ENCODE data around the gene SUN2.
A peak's percentile ranks its signal among the peaks of the same experiment; 100 is the strongest.

SUN2 gene

GRCh38 chr22:38777087-38777671 lies 21.4 kb upstream of the SUN2 start:
- no peak for DNase-seq (ENCODE audit: low read depth)

GRCh38 chr22:38776086-38776485 lies 20.3 kb upstream of the SUN2 start:
- DNase-seq (ENCODE audit: low read depth): no peak

GRCh38 chr22:38775656-38776055 lies 19.9 kb upstream of the SUN2 start:
- DNase-seq (ENCODE audit: low read depth): no peak

- no peak for DNase-seq (ENCODE audit: low read depth)
Measured at GRCh38 chr22:38774496-38775166, 18.8 kb upstream of the SUN2 start.

GRCh38 chr22:38773363-38773946 lies 17.7 kb upstream of the SUN2 start:
- no peak for DNase-seq (ENCODE audit: low read depth)

GRCh38 chr22:38772623-38772873 lies 16.8 kb upstream of the SUN2 start:
- no peak for DNase-seq (ENCODE audit: low read depth)

- DNase-seq (ENCODE audit: low read depth): no peak
Measured at GRCh38 chr22:38770257-38770949, 14.6 kb upstream of the SUN2 start.

- DNase-seq (ENCODE audit: low read depth): no peak
Measured at GRCh38 chr22:38768036-38768435, 12.2 kb upstream of the SUN2 start.

- DNase-seq (ENCODE audit: low read depth): no peak
Measured at GRCh38 chr22:38767313-38767712, 11.5 kb upstream of the SUN2 start.

- DNase-seq (ENCODE audit: low read depth): no peak
Measured at GRCh38 chr22:38766076-38766777, 10.4 kb upstream of the SUN2 start.

GRCh38 chr22:38762551-38762983 lies 6.8 kb upstream of the SUN2 start:
- no peak for DNase-seq (ENCODE audit: low read depth)

GRCh38 chr22:38761202-38762162 lies 5.7 kb upstream of the SUN2 start:
- no peak for DNase-seq (ENCODE audit: low read depth)

- DNase-seq (ENCODE audit: low read depth): no peak
Measured at GRCh38 chr22:38760477-38761201, 4.8 kb upstream of the SUN2 start.

- no peak for DNase-seq (ENCODE audit: low read depth)
Measured at GRCh38 chr22:38759005-38759404, 3.2 kb upstream of the SUN2 start.

- DNase-seq (ENCODE audit: low read depth): peak; percentile 39
Measured at GRCh38 chr22:38758276-38758945, 2.6 kb upstream of the SUN2 start.

- DNase-seq (ENCODE audit: low read depth): no peak
Measured at GRCh38 chr22:38757464-38757757, 1.6 kb upstream of the SUN2 start.

- no peak for DNase-seq (ENCODE audit: low read depth)
Measured at GRCh38 chr22:38756711-38757463, 1.1 kb upstream of the SUN2 start.

GRCh38 chr22:38755155-38755910 lies 465 bp downstream of the SUN2 start:
- DNase-seq (ENCODE audit: low read depth): no peak

GRCh38 chr22:38754751-38755154 lies 1.0 kb downstream of the SUN2 start:
- DNase-seq (ENCODE audit: low read depth): no peak
